Measurements from ENCODE around the gene KCNMA1.
"Not testable (repeated sequence)": the region's sequence is repeated elsewhere in the genome, so short reads cannot be mapped to it uniquely, and the experiment has no call there.

The KCNMA1 gene

DNA sequence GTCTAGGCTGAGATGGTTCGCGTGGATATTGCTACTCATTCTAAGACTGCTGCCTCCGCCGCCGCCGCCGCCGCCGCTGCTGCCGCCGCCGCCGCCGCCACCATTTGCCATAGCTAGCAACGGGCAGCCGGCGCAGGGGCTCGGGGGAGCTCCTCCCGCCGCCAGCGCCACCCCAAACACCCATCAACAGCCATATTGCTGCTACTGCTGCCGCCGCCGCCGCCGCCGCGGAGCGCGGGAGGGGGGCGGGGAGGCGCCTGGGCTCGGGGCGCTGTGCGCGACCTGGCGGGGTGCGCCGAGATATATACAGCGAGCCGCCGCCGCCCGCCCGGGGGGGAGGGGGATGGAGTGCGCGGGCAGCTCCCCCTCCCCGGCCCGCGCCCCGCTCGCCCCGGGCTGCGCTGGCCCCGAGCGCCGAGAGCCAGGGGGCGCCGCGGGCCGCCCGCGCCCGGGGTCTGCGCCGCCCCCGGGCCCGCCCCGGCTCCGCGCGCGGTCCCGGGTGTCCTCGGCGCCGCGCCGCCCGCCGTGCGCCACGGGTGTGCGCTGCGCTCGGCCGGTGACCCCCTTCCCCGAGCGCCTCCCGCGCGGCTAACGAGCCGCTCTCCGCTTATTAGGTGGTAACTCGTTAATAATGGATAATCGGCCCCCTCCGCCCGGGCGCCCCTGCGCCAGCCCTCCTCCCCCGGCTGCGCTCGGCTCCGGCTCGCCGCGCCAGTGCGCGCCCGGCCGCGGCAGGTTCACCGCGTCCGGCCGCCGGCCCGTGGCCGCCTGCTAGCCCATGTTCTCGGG is at the start of gene KCNMA1:
TSS of gene KCNMA1 (minus strand) at position 277 of the 789 bp plus-strand sequence.
- no peak for DNase-seq (ENCODE audit: low spot score)

DNA sequence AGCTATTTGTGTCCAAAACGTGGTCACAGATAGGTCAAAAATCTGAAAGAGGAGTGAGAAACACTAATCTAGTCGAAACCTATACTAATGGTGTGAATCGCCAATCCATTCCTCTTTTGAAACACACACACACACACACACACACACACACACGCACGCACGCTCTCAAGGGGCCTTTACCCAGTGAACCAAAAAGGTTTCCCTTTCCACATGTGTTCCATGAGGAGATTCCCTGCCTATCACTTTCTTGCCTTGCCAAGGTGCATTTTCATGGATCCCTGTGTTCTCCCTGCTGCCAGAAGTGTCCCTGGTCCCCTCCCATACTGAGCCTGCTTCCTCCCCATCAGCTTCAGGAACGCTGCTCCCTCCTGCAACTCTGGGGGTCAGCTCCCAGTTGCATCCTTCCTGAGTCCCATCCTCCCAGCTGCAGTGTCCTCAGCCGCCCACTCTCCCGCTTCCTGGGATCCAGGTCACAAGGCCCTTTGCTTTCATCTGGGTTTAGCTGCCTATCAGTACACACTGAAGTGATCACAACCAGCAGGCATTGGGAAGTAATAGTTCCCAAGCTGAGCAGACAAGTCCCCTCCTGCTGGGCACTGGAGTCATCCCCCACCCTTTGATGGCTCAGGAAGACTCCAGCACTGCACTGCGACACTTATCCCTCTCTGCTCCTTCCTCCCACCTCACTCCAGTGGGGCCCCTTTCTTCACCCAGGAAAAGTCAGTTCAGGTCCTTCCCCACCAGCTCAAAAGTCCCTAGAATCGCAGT is 49.2 kb upstream of the KCNMA1 start:
- no peak for DNase-seq (ENCODE audit: low spot score)

DNA sequence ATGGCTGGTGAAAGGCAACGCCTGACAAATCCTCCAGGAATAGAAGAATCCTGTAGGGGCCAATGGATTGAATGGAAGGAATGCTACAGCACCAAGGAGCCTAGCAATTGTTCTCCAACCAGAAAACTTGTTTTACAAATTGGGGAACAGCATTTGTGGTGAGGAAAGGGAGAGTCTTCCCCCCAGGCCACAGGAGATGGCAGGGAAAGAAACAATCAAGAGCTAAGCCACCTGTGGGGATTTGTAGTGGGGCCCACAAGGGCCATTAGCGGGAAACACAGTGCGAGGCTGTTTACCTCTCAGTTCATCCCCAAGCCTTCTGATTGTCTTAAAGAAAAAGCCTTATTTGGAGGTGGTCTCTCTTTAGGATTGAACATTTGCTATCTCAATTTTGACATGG is 48.5 kb upstream of the KCNMA1 start:
- no peak for DNase-seq (ENCODE audit: low spot score)

DNA sequence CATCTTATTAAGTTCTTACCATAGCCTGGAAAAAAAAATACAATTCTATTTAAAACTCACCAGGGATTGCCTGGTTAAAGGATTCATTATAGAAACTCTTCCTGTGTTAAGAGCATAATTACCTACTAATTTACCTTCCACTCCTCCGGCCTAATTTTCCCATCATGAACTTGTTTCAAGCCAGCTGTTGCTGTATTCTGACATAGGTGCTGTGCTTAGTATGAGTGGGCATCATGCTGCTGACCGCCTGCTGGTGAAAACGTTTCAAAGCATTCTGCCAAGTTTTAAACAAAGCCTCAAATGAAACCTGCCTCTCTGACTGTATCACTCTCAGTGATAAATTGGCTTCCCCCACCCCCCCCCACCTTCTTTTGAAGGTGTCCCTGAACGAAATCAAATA is 47.8 kb upstream of the KCNMA1 start:
- no peak for DNase-seq (ENCODE audit: low spot score)

DNA sequence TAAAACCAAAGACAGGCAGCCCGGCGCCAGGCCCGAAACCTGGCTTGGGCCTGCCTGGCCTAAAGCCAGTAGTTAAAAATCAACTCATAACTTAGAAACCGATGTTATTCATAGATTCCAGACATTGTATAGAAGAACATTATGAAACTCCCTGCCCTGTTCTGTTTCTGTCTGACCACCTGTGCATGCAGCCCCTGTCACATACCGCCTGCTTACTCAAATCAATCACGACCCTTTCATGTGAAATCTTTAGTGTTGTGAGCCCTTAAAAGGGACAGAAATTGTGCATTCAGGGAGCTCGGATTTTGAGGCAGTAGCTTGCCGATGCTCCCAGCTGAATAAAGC is 45.5 kb upstream of the KCNMA1 start:
- DNase-seq (ENCODE audit: low spot score): not testable (repeated sequence)

DNA sequence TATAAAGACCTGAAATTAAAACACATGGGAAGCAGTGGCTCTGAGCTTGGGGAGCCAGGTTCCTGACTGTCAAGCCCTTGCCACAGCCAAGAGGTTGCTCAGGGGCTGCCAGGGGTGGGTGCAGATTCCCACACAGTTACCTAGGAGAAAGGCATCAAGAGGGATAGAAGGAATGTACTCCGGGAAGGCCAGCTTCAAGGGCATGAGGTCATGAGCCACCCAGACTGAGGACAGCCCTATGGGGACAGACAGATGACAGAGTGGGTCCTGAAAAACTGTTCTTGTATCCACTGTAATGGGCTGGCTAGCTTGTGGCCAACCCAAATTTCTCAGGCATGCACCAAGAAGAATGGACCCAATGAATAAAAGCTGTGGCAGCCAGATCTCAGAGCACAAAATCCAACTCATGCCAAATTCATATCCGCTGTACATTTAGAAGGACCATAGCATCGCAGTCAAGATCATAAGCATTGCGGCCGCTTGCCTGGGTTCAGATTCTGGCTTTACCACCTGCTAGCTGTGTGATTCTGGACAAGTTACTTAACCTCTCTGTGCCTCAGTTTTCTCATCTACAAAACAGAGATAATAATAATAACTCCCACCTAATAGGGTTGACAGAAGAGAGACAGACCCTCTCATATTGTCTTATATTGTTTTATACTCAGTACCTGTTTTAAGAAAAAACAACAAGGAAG is 44.9 kb upstream of the KCNMA1 start:
- DNase-seq (ENCODE audit: low spot score): no peak

DNA sequence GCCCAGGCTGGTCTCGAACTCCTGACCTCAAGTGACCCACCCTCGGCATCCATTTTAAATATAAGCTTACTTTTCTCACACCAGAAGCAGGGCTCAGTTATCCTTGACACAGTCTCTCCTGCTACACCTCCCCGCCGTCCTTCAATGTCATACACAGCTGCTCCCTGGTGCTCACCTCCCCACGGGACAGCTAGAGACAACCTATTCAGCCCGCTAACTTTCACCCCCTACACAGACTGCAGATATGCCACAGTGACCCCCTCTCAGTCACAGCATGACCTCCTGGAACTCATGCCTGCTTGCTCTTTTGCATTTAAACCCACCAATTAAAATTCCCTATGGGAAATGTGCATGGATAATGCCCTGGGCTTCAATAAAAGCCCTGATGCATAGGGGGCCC is 44.2 kb upstream of the KCNMA1 start:
- no peak for DNase-seq (ENCODE audit: low spot score)

DNA sequence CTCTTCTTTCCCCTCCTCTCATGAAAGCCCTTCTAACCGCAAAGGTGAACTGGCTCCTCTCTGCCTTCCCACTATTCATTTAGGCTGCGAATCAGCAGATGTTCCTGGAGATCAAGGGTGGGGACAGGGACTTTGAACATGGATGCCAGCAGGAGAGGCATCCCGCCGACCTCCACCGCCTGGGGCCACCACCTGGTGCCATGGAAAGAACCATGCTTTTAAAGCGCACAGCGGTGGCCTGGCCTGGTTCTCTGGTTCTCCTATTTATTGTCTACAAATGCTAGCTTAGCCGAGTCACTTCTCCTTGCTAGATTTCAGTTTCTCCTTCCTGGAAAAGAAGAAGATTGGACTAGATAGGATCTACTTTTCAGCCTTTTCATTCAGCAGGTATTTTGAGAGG is 43.2 kb upstream of the KCNMA1 start:
- DNase-seq (ENCODE audit: low spot score): no peak

DNA sequence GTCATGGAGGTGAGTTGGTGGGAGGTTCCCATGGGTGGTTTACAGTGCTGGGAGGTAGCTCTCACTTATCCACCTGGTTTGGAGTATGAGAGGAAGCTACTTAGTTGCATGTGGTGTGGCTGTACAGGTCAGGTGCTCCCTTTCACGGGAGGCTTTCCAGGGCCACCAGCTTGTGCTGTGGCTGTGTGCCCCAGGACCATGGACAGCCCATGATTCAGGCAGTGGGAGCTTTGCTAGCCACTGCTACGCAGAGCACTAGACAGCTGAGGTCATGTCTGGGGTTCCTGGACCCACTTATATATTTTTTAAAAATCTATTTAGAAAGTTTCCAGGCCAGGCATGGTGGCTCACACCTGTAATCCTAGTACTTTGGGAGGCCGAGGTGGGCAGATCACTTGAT is 42.5 kb upstream of the KCNMA1 start:
- no peak for DNase-seq (ENCODE audit: low spot score)

DNA sequence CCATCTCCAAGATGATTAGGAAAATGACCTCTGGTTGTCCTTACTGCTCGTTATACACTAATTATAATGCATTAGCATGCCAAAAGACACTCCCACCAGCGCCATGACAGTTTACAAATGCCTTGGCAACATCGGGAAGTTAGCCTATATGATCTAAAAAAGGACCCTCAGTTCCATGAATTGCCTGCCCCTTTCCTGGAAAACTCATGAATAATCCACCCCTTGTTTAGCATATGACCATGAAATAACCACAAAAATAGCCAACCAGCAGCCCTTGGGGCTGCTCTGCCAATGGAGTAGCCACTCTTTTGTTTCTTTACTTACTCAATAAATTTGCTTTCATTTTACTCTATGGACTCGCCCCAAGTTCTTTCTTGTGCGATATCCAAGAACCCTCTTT is 41.6 kb upstream of the KCNMA1 start:
- no peak for DNase-seq (ENCODE audit: low spot score)

DNA sequence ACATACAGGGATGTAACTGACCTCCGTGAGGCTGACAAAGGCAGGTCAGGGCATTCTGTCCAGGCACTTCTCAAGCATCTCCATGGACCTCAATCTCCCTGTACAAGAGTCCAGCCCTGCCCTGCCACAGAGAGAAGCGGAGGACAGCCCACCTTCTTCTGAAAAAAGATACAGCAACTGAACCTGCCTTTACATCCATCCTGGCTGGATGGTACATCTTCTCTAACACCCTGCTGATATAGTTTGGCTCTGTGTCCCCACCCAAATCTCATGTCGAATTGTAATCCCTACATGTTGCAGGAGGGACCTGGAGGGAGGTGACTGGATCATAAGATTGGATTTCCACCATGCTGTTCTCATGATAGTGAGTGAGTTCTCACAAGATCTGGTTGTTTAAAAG is 40.5 kb upstream of the KCNMA1 start:
- no peak for DNase-seq (ENCODE audit: low spot score)

DNA sequence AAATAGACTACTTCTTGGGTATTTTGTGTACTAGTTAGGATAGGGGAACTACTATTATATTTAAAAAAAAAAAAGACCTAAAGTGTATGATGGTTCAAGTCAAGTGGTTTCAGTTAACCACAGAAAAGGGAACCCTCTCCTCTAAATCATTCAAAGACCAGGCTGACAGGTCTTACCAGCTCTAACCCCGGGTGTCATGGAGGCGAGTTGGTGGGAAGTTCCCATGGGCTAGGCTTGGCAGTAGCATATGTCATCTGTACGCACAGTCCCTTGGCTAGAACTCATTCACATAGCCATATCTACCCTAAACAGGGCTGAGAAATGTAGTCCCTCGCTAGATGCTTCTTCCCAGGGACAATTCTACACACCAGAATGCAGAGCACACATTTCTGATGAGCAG is 37.7 kb upstream of the KCNMA1 start:
- DNase-seq (ENCODE audit: low spot score): no peak

DNA sequence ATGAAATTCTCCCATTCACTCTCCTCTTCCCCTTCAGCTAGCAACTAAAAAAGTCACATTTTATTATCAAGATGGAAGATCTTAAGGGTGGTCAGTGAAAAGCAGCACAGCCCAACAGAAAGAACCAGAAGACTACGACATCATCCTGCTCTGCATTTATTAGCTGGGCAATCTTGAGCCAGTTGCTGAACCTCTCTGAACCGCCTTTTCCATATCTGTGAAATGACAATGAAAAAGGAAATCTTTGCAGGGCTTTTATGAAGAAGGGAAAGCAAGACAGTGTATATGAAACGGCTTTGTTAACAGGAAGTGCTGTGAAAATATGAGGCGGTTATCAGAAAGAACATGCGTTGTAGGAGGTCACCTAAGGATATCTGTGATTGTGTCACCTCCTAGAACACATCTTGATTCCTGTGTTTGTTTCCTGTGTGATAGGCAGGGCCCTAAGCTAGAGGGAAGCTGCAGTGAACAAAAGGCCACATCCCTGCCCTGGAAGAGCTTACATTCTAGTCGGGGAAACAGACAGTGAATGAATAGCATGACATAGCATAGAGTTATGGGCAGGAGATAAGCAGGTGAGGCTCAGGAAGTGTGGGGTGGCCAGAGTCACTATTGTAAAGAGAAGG is 36.0 kb upstream of the KCNMA1 start:
- no peak for DNase-seq (ENCODE audit: low spot score)

DNA sequence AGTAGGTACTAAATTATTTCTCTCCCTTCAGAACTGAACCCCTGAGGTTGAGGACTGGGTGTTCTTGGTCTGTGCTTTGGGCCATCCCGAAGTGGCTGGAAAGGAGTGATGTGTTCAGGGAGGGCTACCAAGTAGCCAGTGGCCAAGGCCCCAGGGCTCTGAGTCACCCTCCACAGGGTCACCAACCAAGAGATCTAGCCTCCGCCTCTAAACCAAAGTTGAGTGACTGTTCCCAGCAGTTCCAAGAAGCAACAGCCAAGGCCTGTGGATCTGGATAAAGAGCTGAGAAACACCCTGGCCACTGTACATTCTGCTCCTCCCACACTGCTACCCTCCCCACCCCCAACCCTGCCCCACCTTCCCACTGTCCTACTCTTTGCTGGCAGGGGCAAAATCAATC is 35.5 kb upstream of the KCNMA1 start:
- no peak for DNase-seq (ENCODE audit: low spot score)

DNA sequence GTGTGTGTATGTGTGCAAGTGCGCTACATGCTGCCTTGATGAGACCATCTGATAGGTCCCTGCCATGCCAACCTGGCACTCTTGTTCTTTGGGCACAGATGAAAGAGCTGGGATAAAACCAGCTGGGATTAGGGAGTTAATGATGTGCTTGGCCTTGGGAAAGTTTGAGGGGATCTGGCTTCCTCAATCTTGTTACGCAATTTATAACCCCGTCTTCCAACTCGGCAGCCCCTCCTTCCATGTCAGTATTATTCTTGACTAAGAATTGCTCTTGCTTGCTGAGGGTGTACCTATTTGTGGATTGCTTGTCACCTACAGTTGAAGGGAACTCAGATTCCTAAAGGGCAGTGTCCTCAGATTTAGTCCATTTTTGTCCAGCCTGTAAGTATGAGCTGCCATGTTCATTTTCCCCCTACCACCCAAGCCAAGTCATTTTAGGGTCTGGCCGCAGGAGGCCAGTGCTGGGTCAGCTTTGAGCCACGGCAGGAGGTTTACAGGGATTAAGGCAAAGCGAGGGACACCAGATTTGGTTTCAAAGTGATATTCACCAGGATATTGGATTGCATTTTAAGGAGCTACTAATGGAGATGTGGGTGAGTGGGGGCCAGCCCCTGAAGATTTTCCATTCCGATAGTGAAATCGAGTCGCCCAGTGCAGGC is 34.1 kb upstream of the KCNMA1 start:
- no peak for DNase-seq (ENCODE audit: low spot score)

DNA sequence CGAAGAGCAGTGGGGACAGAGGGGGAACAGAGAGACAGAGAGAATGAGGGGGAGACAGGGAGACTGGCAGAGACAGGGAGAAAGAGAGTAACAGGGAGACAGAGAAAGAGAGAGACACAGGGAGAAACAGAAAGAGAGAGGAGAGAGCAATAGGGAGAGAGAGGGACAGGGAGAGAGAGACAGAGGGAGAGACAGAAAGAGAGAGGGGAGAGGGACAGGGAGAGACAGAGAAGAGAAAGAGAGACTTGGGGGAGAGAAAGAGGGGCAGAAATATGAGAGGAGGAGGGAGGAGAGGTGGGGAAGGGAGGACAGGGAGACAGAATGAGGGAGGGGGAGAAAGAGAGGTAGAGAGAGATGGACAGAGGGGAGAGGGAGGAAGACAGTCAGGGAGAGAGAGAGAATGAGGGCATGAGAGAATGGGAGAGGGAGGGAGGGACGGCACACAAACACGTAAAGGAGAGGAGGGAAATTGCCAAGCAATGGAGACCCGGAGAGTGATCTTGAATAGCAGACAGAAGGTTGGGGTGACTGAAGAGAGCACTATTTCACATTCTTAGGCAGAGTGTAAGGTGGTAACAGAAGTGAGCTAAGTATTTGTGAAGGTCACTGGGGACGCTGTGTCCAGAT is 33.3 kb upstream of the KCNMA1 start:
- no peak for DNase-seq (ENCODE audit: low spot score)

DNA sequence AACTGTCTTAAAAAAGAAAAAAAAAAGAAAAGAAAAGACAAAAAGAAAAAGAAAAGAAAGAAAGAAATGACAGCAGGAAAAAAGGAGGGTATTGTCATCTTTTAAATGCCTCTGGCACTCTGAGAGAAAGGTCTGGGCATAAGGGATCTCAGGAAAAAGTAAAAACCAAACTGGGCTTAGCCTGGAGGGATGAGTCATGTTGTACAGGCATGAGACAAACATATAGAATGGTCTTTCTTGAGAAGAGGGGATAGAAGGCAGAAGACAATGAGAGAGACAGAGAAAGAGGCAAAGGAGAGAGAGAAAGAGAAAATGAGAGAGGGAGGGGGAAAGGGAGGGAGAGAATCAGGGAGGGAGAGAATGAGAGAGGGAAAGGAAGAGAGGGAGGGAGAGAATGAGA is 32.3 kb upstream of the KCNMA1 start:
- no peak for DNase-seq (ENCODE audit: low spot score)

DNA sequence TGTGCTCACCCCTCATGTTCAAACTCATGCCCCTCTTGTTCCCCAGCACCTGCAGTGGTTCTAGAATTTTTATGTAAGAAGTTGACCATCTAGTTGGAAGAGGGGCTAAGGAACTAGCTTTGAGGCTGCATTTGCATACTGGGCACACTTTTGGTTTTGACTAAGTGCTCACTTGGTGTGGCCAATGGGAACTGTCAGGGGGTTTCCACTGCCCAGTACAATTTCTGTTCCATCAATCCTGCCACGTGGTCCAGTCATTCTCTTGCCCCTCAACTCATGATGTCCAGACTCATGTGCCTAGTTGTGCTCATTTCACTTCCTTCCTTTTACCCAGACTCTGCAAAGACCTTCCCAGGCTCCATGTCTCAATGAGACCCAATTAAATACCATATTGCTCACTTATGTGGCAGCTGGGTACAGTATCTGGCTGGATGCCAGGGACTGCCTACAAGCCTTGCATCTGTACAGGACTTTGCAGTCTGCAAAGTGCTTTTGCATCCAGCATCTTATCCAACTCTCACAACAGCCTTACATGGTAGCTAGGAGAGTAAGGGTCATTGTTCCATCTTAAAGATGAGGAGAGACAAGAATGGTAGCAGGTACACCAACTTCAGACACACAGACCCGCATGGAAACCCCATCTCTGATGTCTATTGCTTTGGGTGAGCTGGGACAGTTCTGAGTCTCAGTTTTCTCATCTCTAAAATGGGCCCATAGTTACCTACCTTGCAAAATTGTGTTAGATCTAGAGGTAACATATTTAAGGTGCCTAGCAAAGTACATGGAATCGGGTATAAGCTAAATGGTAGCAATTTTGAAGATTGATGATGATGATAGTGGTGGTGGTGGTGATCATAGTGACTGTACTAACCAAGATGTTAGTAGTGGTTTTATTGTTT is 30.1 kb upstream of the KCNMA1 start:
- DNase-seq (ENCODE audit: low spot score): no peak

DNA sequence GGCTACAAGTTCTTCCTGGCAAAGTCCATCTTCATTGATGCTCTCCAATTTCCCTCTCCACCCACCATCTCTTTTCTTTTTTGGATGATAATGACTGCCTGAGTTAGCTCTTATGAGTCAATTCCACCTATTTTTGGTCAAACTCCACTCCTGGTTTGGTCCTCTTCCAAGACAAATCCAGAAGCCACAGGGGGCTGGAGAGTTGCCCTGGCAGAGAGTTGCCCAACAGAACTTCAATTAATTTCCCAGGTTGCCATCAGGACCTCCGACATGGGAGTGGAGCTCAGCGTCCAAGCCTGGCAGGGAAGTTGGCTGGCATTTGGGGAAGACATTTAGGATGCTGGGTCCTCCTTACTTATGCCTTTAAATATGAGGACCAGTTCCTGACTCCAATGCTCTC is 29.2 kb upstream of the KCNMA1 start:
- no peak for DNase-seq (ENCODE audit: low spot score)

DNA sequence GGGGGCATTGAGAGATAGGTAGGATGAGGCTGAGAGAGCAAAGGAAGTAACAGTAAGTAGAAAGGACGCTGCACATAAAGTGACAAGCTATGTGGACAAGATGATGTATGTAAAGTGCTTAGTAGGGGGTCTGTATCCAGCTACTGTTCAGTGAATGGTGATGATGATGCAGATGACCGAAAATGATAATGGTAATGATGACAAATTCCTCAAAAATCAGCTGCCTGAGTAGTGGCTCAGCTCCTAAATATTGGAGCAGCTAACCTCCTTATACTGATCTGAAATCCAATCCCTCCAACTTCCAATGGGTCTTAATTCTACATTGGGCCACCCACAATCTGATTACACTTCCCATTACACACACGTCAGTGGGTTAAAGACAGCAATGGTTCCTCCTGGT is 27.1 kb upstream of the KCNMA1 start:
- DNase-seq (ENCODE audit: low spot score): no peak

DNA sequence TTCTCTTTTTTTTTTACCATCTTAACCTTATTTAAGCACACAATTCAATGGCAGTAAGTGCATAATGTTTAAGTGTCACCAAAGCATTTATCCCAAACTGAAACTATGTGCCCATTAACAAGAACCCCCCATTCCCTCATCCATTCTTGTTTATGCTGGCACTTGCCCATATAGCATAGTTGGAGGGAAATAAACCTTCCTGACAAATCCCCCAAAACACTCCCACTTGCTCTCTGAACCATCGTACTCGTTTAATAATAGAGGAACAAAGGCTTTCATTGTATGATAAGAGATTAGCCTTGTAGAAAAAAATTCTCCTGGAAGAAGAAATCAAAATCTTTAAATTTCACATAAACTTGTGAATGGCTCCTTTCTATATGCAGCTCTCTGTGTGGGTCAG is 26.4 kb upstream of the KCNMA1 start:
- no peak for DNase-seq (ENCODE audit: low spot score)

Data from pons (tissue), 1 donor.